Upper lobe of right lung (tissue), 1 donor: ENCODE results near the gene ZBTB18. TPM values are rescaled to one million over a fixed set of nuclear protein-coding genes. Genes with fewer than 3 reads are reported as not detected.
"Not testable (repeated sequence)": the region's sequence is repeated elsewhere in the genome, so short reads cannot be mapped to it uniquely, and the experiment has no call there.

Experiments
- ATAC-seq: fragments of 200-7000 bp; cut with Tn5 transposase; one replicate; pipeline ENCODE4 v1.9.1; 2020; ENCODE audit warnings: mild to moderate bottlenecking, moderate library complexity
- DNase-seq: peaks from one replicate; pipeline ENCODE4 v3.0.0-alpha.2; 2020
- H3K27ac ChIP-seq: fragments of 200-600 bp; one replicate; pipeline ENCODE4 v1.8.0; 2022
- H3K27me3 ChIP-seq: fragments of 200-600 bp; one replicate; pipeline ENCODE4 v1.8.0; 2022; ENCODE audit warnings: mild to moderate bottlenecking
- H3K36me3 ChIP-seq: fragments of 200-600 bp; one replicate; pipeline ENCODE4 v1.8.0; 2022
- H3K4me1 ChIP-seq: fragments of 200-600 bp; one replicate; pipeline ENCODE4 v1.8.0; 2022
- H3K4me3 ChIP-seq: fragments of 200-600 bp; one replicate; pipeline ENCODE4 v1.8.0; 2022; ENCODE audit warnings: mild to moderate bottlenecking
- H3K9me3 ChIP-seq: fragments of 200-600 bp; one replicate; pipeline ENCODE4 v1.8.0; 2022
- intact Hi-C: fragments of 100-400 bp; cut with DNase I; formaldehyde crosslinking; loops from one replicate; pipeline ENCODE4 v1.11.0; 2022
- total RNA-seq: library from RNA; stranded (reverse); fragmentation: NEBNext Ultra II Directional; extraction: Animal tissue kit (Norgen Biotek cat#: 25700); gene quantifications from one replicate; pipeline ENCODE4 v1.2.1, GENCODE V29; 2021
- TF ChIP-seq, protein P1 (sequence below): fragments of 200-600 bp; IDR thresholded peaks from one replicate; pipeline ENCODE4 v1.8.0; 2022; ENCODE audit warnings: antibody characterized with exemption
- donor health status: DM: no; HTN: yes; CAD: no; lungs with severe emphysema.

The ZBTB18 gene
- total RNA-seq, 1 donor from 2014 or later: 21.7 TPM

DNA sequence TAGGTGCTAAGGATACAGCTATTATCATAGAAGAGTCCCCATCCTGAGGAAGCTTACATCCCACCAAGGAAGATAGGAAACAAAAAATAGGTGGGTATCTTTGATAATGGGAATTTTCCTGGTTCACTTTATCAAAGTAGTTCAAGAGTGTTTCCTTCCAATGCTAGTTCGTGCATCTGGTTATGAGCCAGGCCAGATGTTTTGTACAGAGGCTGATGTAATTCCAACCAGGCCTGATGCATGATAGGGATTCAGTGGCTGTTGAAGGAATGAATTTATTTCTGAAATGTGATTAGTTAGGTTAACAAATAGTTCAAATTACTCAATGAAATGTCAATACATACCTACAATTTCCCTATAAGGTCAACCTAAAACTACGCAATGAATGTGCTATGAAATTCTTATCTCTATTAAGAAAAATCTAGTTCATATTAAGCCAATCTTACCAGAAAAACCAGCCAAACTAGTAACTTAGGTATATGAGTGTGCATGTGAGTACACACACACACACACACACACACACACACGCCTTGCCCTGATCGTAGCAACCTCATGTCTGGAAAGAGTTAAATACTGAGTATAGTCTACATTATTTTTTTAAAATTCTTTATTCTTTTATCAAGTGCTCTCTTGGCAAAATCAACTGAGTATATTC lies 9.5 kb upstream of the ZBTB18 start:
- TF ChIP-seq, protein P1, sequence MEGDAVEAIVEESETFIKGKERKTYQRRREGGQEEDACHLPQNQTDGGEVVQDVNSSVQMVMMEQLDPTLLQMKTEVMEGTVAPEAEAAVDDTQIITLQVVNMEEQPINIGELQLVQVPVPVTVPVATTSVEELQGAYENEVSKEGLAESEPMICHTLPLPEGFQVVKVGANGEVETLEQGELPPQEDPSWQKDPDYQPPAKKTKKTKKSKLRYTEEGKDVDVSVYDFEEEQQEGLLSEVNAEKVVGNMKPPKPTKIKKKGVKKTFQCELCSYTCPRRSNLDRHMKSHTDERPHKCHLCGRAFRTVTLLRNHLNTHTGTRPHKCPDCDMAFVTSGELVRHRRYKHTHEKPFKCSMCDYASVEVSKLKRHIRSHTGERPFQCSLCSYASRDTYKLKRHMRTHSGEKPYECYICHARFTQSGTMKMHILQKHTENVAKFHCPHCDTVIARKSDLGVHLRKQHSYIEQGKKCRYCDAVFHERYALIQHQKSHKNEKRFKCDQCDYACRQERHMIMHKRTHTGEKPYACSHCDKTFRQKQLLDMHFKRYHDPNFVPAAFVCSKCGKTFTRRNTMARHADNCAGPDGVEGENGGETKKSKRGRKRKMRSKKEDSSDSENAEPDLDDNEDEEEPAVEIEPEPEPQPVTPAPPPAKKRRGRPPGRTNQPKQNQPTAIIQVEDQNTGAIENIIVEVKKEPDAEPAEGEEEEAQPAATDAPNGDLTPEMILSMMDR: no peak
- ATAC-seq: no peak

GRCh38 chr1:244042293-244042692 lies 8.8 kb upstream of the ZBTB18 start:
- no peaks in the 10 kb centered on the region for H3K9me3 ChIP-seq
- ATAC-seq: no peak
- no peaks in the 10 kb centered on the region for H3K36me3 ChIP-seq
- TF ChIP-seq, protein P1: no peak
- no peak for DNase-seq
- H3K4me3 ChIP-seq: no peak overlapping the region
- H3K27ac ChIP-seq: no peak overlapping the region
- H3K4me1 ChIP-seq: no peaks in the 10 kb centered on the region
- H3K27me3 ChIP-seq: no peaks in the 10 kb centered on the region
- intact Hi-C loops: no loop called here

More for the DNA sequence above, 9.5 kb upstream of the ZBTB18 start:
- Histone ChIP-seq H3K27me3 (no peaks in the 10 kb centered on the region), H3K4me3 (no peak overlapping the region), H3K36me3 (no peaks in the 10 kb centered on the region), H3K4me1 (no peaks in the 10 kb centered on the region), H3K9me3 (no peaks in the 10 kb centered on the region), H3K27ac (no peak overlapping the region)
- intact Hi-C loops: no loop called here
- no peak for DNase-seq

DNA sequence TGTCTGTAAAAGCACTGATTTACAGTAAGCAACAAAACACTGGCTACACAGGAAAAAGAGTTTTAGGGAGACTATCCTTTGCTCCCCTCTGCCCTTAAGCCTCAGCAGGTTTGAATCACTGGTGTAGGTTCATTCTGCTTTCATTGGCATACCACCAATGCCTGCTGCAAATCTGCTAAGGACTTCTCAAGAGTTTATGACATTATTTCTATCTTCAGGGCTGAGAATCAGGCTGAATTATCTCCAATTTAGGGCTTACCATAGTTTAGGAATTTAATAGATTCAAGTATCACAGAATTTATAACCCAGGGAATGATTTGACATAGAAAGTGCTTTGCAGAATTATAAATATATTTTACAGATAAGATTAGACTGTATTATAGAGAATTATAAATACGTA lies 6.7 kb upstream of the ZBTB18 start:
- Histone ChIP-seq H3K27me3 (no peaks in the 10 kb centered on the region), H3K4me1 (no peaks in the 10 kb centered on the region), H3K27ac (no peak overlapping the region), H3K9me3 (no peaks in the 10 kb centered on the region), H3K36me3 (no peaks in the 10 kb centered on the region), H3K4me3 (no peak overlapping the region)
- intact Hi-C loops: no loop called here
- TF ChIP-seq, protein P1: no peak
- DNase-seq (no peak), ATAC-seq (no peak)

DNA sequence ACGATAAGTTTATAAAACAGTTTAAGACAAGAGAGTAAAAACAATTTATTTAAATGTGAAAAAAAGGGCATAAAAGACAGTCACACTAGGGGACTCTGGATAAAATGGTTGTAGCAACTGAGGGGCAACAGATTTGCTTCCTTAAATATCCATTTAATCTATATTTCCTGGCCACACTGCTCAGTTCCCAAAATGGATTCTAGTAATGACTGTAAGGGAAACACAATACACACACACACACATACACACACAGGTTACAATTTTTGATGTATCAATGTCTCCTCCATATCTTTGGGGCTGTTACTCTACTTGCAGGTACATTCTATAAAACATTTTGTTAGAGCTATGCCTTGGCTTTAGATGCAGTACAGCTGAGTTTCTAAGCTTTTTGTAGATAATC lies 4.8 kb upstream of the ZBTB18 start:
- Histone ChIP-seq H3K4me1 (peaks cover 12% of the 10 kb centered on the region), H3K27ac (peak overlapping the region; percentile 99)
- ATAC-seq, intact Hi-C loops, H3K9me3 ChIP-seq, H3K27me3 ChIP-seq, DNase-seq, H3K4me3 ChIP-seq, H3K36me3 ChIP-seq: not testable (repeated sequence)

- no peaks in the 10 kb centered on the region for H3K9me3 ChIP-seq
- peak overlapping the region; percentile 99 for H3K27ac ChIP-seq
- intact Hi-C loops: no loop called here
- peaks cover 20% of the 10 kb centered on the region for H3K4me1 ChIP-seq
- ATAC-seq (no peak), DNase-seq (no peak)
- H3K4me3 ChIP-seq: peak overlapping the region; percentile 81
- H3K36me3 ChIP-seq: no peaks in the 10 kb centered on the region
- no peaks in the 10 kb centered on the region for H3K27me3 ChIP-seq
- TF ChIP-seq, protein P1: no peak
These were observed 4.0 kb upstream of the ZBTB18 start for GRCh38 chr1:244046907-244047611.

- H3K4me3 ChIP-seq: peak overlapping the region; percentile 81
- peak; percentile 89 for DNase-seq
These were observed 3.3 kb upstream of the ZBTB18 start for GRCh38 chr1:244047621-244048255.

More at GRCh38 chr1:244047621-244048255, 3.3 kb upstream of the ZBTB18 start:
- H3K27me3 ChIP-seq: no peaks in the 10 kb centered on the region
- peak; percentile 54 for ATAC-seq
- TF ChIP-seq, protein P1: no peak
- no peaks in the 10 kb centered on the region for H3K9me3 ChIP-seq
- intact Hi-C loops: no loop called here
- H3K4me1 ChIP-seq: peaks cover 27% of the 10 kb centered on the region
- H3K27ac ChIP-seq: peak overlapping the region; percentile 99
- H3K36me3 ChIP-seq: no peaks in the 10 kb centered on the region
